ENCODE data around the gene HMGXB4.
"Not testable (repeated sequence)": the region's sequence is repeated elsewhere in the genome, so short reads cannot be mapped to it uniquely, and the experiment has no call there.

Gene HMGXB4, protein sequence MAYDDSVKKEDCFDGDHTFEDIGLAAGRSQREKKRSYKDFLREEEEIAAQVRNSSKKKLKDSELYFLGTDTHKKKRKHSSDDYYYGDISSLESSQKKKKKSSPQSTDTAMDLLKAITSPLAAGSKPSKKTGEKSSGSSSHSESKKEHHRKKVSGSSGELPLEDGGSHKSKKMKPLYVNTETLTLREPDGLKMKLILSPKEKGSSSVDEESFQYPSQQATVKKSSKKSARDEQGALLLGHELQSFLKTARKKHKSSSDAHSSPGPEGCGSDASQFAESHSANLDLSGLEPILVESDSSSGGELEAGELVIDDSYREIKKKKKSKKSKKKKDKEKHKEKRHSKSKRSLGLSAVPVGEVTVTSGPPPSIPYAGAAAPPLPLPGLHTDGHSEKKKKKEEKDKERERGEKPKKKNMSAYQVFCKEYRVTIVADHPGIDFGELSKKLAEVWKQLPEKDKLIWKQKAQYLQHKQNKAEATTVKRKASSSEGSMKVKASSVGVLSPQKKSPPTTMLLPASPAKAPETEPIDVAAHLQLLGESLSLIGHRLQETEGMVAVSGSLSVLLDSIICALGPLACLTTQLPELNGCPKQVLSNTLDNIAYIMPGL

GRCh38 chr22:35257321-35258190 is at the start of gene HMGXB4:
HMGXB4 (plus strand) TSS chr22:35257493; CDS start chr22:35262391, 4,898 bp downstream.
- peak; percentile 77 to 80 for DNase-seq (ENCODE audit: low read depth in 2 of 2)

DNA sequence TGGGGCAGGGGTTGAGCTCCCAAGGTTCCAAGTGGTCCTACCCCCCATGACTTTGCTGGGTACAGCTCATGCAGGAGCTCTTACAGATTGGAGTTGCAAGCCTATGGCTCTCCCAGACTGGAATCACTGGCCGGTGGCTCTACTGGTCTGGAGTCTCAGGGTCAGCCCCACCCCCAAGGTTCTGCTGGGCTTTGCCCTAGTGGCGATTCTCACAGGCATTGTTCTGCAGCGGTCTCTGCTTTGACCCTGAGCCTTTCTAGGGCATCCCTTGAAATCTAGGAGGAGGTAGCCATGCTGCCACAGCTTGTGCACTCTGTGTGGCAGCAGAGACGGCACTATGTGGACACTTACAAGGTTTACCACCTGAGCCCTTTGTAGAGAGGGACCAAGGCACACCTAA is 49.3 kb upstream of the HMGXB4 start:
- DNase-seq (ENCODE audit: low read depth in 2 of 2) = no peak

DNA sequence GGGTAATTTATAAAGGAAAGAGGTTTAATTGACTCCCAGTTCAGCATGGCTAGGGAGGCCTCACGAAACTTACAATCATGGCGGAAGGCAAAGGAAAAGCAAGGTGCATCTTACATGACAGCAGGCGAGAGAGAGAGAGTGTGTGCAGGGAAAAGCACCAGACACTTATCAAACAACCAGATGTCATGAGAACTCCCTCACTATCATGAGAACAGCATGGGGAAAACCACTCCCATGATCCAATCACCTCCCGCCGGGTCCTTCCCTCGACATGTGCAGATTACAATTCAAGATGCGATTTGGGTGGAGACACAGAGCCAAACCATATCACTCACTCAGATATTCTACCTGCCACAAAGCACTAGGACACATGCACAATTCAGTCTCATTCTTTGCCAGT is 48.1 kb upstream of the HMGXB4 start:
- no peak for DNase-seq (ENCODE audit: low read depth in 2 of 2)

DNA sequence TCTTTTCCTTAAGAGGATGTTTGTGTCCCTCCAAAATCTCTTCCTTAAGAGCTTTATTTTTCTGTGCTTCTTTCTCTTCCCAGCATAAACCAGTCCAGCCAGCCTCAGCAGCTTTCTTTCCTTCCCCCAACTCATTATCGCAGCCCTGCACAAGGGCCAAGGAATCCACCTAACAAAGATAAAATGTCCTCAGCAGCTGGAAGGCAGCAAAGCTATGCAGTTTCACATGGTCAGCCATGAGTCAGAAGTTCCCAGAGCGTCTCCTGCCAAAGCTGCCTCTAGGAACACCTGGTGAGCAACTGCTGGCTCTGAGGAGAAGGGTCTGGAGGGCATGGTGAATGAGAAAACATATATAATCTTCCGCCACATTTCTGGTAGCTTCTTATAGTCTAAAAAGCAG is 45.3 kb upstream of the HMGXB4 start:
- DNase-seq (ENCODE audit: low read depth in 2 of 2) = no peak

- no peak for DNase-seq (ENCODE audit: low read depth in 2 of 2)
Measured at GRCh38 chr22:35212996-35213395, 44.3 kb upstream of the HMGXB4 start.

GRCh38 chr22:35214968-35215367 is 42.3 kb upstream of the HMGXB4 start:
- DNase-seq (ENCODE audit: low read depth in 2 of 2) = no peak

DNA sequence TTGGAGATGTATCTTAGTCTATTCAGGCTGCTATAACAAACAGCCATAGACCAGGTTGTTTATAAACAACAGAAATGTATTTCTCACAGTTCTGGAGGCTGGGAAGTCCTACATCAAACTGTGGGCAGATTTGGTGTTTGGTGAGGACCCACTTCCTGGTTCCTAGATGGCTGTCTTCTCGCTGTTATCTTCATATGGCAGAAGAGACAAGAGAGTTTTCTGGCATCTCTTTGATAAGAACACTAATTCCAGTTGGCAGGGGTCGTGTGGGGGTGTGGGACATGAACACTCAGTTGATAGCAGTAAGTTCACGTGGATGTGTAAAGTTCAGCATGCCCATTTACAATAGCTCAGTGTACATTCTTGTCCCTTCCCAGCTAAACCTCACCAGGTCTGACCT is 41.3 kb upstream of the HMGXB4 start:
- no peak for DNase-seq (ENCODE audit: low read depth in 2 of 2)

DNA sequence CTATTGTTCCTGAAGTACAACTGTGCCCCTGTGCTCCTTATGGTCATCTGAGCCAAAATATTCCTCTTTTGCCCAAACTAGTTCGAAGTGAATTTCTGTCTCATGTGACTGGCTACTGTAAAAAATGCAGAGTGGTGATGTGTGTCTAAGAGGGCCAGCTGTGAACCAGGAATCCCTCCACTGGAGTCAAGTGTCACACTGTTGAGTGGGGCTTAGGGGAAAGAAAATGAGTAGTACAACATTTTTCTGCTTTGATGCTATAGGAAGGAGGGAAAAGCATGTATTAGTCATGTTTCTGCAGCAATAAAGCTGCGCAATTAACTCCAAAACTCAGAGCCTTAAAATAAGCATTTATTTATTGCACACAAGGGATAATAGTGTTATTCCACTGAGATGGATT is 39.8 kb upstream of the HMGXB4 start:
- no peak for DNase-seq (ENCODE audit: low read depth in 2 of 2)

DNA sequence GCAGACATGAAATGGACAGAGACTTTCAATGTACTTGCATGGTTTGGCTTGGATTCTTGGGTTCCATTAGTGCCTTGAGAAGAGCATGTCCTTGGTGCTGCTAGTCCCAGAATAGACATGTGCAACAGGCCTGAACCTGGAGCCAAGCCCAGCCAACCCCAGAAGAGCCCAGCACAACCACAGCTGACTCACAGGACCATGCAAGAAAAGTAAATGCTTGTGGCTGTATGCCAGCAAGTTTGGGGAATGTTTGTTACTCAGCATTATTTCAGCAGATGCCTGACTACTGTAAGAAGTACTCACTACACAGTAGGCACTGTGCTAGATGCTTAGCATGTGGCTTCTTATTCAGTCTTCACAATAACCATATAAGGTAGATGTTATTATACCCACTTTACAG is 39.2 kb upstream of the HMGXB4 start:
- DNase-seq (ENCODE audit: low read depth in 2 of 2) = no peak

GRCh38 chr22:35219012-35219411 is 38.3 kb upstream of the HMGXB4 start:
- no peak for DNase-seq (ENCODE audit: low read depth in 2 of 2)

- DNase-seq (ENCODE audit: low read depth in 2 of 2) = no peak
Measured at GRCh38 chr22:35220221-35220620, 37.1 kb upstream of the HMGXB4 start.

GRCh38 chr22:35225010-35225409 is 32.3 kb upstream of the HMGXB4 start:
- no peak for DNase-seq (ENCODE audit: low read depth in 2 of 2)

DNA sequence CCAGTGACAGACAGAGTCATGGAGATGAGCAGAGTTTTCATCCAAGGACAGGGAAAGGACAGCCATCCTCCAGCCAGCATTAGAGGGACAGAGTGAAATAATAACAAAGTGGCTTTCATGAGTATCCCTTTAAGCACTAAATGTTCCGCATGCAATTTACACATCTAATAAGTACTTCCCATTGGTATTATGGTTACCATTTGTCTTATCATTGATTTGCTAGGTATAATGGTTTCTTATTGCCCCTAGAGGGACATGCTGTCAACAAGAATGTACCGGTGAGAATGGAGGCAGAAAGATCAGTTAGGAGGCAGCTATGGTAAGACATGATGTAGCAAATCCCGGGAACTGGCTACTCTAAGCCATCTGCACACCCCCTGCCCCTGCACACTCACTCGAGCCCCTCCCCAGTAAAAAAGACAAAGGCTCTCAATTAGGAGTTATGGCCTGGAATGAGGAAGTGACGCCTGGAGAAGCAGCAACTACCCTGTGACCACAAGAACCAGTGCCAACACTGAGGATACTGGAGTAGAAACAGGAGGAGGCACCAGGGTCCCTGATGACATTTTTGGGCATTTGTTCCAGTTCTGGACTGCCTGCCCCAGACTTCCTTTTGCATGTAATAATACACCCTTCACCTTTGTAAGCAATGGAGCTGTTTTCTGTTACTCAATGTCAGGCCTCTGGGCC is 30.2 kb upstream of the HMGXB4 start:
- no peak for DNase-seq (ENCODE audit: low read depth in 2 of 2)

DNA sequence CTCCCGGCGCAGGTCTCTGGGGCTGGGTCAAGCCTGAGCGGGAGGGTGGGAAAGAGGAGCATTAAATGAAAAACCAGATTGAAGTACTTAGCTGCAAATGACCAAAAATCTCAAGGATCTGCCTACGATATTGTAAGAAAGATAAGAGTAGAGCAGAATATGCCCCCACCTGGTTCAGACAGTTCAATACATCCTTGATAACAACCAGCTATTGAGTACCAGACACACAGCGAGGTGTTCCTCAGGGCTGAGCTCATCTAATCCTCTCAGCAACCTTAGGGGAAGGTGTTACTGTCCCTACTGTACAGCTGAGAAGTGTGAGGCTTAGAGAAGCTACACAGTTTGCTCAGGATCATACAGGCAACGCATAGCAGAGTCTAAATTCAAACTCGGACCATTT is 27.4 kb upstream of the HMGXB4 start:
- DNase-seq (ENCODE audit: low read depth in 2 of 2) = no peak

- DNase-seq (ENCODE audit: low read depth in 2 of 2) = no peak
Measured at GRCh38 chr22:35230417-35230816, 26.9 kb upstream of the HMGXB4 start.

- DNase-seq (ENCODE audit: low read depth in 2 of 2) = no peak
Measured at GRCh38 chr22:35230839-35231584, 26.3 kb upstream of the HMGXB4 start.

GRCh38 chr22:35231585-35232084 is 25.7 kb upstream of the HMGXB4 start:
- DNase-seq (ENCODE audit: low read depth in 2 of 2) = peak; percentile 47 to 70

DNA sequence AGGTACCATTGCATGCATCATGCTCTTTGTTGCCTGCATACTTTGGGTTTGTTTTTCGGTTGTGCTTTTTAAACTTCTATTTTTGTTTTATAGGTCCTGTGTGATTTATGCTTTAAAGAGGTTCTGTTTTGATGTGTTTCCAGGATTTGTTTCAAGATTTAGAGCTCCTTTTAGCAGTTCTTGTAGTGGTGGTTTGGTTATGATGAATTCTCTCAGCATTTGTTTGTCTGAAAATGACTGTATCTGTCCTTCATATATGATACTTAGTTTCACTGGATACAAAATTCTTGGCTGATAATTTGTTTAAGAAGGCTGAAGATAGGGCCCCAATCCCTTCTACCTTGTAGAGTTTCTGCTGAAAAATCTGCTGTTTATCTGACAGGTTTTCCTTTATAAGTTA is 18.5 kb upstream of the HMGXB4 start:
- DNase-seq (ENCODE audit: low read depth in 2 of 2) = not testable (repeated sequence)

- not testable (repeated sequence) for DNase-seq (ENCODE audit: low read depth in 2 of 2)
Measured at GRCh38 chr22:35244507-35244906, 12.8 kb upstream of the HMGXB4 start.

DNA sequence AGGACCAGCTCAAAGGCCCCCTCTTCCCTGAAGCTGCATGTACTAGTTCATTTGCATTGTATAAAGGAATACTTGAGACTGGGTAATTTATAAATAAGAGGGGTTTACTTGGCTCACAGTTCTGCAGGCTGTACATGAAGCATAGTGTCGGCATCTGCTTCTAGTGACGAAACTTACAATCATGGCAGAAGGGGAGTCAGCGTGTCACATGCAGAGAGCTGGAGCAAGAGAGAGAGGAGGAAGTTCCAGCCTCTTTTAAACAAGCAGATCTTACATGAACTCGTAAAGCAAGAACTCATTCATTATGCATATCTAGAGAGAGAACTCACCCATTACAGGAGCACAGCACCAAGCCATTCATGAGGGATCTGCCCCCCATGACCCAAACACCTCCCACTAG is 7.1 kb upstream of the HMGXB4 start:
- DNase-seq (ENCODE audit: low read depth in 2 of 2) = no peak

- DNase-seq (ENCODE audit: low read depth in 2 of 2) = no peak
Measured at GRCh38 chr22:35253946-35254345, 3.3 kb upstream of the HMGXB4 start.

Data from stimulated activated CD4-positive, alpha-beta T cell treated with anti-CD3 and anti-CD28 coated beads, Interleukin-12 subunit alpha, Interleukin-12 subunit beta, amount 100 ng/mL, for 24 hours (primary cell).